ENCODE results near the gene SLC4A5.

SLC4A5 gene

DNA sequence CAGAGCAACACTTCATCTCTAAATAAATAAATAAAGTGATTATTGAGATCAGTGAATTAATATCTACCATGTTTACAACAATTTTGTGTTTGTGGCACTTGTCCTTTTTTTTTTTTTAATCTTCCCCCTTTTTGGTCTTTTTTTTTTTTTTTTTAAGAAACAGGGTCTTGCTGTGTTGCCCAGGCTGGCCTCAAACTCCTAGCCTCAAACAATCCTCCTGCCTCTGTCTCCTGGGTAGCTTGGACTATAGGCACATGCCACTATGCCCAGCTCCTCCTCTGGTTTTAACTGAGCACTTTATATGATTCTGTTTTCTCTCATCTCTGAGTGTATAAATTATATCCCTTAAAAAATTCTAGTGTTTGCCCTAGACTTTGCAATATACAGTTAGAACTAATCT lies 30.3 kb downstream of the SLC4A5 start:
- no peak for DNase-seq

DNA sequence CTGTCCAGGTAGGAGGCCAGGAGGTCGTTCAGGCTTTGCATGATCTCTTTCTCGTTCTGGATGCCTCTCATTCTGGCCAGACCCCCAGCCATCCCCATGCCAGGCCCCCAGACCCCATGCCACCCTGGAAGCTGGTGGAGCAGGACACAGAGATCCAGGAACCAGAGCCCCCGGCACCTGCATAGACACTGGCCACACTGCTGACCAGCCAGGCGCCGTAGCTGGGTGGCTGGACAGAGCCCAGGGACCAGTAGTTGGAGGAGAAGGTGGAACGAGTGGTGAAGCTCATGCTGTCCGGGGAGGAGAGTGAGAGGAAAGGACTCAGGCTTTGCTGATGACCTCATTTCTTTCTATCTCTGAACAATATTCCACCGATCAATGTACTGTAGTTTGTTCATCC lies 35.5 kb downstream of the SLC4A5 start:
- DNase-seq = no peak

DNA sequence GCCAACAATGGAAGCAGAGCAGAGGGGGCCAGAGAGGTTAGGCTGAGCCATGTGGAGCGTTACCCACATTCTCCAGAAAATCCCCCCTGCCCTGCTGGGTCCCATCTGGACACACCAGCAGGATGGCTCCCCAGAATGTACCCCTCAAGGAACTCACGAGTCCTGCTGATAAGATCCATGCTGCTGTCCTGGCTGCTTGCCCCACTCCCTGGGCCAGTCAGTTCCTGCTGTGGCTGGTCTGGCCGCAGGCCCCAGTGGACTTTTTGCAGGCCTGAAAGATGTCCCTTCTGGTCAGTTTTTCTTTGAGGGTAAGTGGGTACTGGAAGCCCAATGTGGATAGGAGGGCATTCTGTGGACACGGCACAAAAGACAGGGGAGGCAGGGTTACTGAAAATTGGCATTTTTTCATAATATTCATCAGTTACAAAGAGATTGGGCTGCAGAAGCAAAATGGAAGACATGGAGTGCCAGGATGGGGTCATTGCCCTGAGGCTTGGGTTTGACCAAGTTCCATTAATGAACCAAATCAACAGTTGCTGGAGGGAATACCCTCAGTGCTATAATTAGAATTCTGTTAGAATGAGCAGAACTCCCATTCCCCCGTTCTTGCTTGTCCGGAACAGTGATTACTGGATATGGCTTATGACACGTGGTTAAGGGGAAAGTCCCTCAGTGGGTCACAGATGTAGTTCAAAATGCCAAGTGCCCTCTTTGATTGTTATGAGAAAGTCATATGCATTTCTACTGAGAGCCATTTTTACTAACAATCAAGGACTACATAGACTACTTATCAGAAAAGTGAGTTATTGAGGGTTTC lies 38.7 kb downstream of the SLC4A5 start:
- no peak for DNase-seq

DNA sequence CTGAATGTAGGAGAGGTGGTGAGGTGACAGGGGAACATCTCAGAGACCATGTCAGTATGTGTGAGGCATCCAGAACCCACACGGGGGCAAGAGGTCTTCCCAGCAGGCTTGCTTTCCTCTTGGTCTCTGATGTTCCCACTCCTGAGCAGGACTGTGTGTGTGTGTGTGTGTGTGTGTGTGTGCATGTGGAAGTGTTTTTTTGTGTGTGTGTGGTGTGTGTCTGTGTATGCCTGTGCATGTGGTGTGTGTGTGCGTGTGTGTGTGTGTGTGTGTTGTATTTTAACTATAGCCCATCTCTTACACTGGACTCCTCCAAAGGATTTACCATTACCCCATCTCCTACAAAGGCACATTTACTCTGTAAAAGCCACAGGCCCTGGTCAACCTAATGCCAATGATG lies 40.4 kb downstream of the SLC4A5 start:
- DNase-seq = no peak

DNA sequence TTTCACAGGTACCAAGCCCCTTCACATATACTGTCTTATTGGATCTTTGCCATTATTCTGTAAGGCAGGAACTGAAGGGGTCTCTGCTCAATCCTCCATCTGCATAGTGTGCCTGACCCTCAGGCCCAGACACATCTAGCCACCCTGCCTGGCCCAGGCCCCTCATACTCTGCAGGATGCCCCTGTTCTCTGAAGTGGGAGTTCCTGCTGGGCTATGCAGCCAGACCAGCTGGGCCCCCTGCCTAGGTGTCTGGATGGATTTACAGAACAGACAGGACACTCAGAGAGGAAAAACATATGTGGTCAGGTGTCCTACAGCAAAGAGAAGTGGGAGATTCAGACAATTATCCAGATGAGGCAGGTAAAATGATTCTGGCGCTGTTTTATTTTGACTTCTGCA lies 42.0 kb downstream of the SLC4A5 start:
- DNase-seq = no peak

DNA sequence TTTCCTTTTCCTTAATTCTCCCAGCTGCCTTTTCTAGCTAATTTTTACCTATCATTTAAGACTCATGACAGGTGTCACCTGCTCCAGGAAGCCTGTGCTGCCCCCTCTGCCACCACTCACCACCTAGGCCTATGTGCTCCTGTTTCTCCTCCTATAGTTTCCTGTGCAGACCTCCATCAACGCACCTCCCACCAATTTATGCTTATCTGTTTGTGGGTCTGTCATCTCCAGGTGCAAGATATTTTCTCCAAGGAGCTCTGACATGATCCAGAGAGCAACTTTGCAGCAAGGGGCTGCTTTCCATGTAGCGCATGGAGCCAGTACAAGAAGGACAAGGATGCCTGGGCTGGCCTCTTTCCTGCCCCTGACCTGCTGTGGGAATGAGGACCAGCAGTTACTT lies 42.7 kb downstream of the SLC4A5 start:
- DNase-seq = no peak

DNA sequence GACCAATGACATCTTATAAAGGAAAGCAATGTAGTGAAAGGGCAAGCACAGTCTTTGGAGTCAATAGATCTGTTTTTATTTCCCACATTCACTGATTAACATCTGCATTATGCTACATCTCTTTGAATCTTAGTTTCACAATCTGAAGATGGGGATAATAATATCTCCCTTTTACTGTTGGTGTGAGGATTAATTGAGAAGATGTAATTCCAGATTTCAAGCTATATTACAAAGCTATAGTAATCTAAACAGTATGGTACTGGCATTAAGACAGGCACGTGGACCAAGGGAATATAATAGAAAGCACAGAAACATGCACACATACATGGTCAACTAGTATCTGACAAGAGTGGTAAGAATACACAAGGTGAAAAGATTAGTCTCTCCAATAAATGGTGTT lies 45.3 kb downstream of the SLC4A5 start:
- DNase-seq = no peak

DNA sequence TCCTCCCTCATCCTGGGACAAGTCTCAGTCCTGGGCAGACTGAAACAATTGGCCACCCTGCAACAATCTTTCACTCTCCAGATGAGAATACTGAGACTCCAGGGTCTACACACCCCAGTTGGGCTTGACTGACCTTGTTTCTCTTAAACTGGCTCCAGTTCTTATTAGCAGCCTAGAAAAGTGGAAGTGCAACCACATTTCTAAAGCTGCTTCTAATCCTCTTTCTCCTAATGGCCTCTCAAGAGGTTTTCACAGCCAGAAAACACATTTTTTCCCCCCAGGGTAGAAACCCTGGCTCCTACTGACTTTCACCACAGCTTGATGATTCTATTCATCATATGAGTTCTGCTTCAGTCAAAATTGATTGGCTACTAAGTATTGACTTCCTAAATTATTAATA lies 45.8 kb downstream of the SLC4A5 start:
- no peak for DNase-seq

DNA sequence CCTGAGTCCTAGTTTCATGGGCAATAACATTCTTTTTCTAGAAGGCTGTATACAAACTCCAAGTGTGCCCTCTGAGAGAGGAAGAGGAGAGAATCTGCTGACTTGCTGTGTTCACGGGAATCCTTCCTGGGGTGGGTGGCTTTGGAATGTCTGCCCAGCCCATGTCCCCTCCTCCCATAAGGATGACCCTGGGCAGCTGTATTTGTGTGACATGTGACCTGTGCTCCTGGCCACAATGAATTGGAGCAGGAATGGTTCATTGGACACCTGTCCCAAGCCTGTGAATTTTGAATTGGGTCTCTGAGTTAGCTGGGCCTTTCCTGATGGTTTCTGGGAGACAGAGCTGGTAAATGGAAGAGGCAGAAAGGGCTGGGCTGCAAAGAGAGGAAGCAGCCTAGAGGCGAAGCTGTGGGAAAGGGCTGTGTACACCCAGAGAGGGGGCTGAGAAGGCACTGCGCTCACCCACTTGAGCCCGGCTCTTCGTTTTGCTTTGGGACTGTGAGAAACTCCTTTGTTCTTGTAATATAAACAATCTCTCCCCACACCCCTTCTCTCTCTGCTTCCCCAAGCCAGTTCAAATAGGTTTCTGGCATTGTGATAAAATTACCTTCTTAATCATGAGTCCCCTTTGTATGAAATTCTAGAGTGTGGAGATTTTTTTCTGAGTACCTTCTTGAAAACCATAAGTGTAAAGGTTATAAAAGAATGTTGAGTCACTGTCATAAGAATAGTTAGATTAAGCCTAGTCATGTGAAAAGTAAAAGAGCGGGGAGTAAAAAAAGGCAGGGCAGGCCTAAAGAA lies 49.8 kb downstream of the SLC4A5 start:
- no peak for DNase-seq

DNA sequence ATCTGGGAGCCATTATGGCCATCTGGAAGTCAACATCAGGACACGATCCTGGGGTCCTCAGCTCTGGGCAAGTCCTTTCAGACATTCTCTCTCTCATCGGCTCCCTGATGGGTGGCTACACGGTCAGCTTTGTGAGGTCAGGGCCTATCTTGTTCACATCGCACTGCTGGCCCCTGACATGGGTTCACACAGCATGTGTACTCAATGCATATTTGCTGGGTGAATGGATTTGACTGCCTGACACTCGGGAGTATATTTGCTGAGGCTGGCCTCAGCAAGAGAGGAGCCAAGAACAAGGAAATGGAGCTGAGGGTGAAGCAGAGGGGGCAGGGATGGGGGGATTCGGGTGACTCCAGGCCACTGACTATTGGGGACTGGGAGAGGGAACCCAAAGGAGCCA lies 50.5 kb downstream of the SLC4A5 start:
- DNase-seq = no peak

DNA sequence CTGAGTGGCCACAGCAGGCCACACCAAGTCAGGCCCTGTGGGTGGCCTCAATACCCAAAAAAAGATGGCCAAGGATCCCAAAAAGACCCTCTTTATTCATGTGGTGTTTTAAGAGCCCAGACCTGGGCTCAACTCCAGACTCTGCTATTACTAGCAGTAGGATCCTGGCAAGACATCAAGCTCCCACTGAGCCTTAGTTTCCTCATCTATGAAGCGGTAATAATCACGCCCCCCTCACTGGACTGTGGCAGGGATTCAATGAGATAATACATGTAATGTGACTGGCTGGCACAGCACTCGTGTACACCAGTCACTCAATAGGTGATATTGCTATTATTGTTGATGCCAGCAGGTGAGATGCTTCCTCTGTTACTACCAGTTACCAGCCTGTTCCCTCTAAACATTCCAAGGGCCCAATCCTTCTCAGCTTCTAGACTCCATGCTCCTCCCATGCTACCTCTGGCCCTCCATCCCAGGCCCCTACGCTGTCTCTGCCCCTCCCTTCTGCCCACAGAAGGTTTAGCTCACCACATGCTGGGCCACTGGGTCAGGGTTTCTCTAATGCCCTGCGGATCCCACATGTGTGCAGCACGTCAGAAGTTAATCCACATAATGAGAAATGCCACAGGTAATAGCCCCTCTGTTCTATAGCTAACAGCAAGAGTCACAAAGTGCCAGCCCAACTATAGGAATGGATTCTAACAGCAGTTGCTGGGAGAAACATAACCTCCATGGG lies 51.2 kb downstream of the SLC4A5 start:
- DNase-seq = no peak

DNA sequence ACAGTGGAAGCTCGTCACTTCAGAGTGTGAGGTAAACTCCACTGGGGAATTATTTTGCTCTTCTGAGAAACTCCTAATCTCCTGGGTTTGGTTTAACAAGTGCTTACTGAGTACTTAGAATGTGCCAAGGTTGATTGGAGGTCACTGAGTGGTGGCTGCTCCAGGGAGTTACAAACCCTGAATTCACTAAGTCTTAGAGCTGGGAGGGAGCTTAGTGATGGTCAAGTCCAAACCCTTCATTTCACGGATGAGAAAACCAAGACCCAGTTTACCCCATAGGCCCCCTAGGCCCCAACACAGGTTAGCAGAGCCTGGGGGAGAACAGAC lies 52.0 kb downstream of the SLC4A5 start:
- DNase-seq = no peak

DNA sequence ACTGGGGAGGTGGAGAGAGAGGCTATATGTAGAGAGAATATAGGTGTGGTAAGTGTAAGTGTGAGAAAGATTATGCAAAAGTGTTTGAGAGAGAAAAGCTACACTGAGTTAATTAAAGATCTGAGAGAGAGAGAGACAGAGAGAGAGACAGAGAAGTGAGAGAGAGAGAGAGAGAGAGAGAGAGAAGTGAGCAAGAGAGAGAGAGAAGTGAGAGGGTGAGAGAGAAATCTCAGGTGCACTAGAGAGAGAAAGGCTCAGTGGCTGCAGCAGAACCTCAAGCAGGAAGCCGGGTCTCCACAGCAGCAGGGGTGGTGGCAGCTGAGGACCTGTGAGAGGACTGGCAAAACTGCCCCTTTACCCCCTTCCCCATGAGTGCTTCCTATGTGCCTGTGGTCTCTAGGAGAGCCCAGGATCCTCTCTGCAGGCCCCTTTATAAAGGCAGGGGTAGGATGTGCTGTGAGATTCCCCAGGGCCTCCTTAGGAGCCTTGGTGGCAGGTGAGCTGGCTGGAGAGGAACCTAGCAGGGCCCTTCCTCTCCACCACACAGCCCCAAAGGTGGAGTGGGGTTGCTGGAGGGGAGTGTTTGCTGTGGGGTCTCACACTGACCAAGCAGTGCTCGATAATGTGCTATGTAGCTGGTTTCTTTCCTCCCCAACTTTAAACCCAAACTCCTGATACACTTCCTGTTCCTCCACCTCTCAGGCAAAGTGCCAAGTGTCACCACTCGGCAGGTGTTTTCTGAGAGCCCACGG lies 52.6 kb downstream of the SLC4A5 start:
- no peak for DNase-seq

DNA sequence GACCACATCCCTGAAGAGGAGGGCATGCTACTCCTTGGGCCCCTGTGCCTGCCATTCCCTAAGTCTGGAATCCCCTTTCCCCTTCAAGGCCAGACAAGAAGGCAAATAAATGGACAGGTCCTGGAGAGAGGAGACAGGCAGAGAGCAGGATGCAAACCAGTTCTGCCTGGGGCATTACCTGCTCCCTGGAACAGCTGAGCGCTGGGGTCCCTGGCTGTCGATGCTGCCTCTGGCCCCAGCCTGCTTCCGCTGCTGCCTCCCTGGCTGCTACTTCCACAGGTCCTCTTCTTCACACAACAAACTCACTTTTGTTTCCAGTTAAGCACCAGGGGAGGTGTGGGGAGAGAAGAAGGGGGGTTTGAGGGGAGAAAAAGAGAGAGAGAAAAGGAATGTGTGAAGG lies 53.1 kb downstream of the SLC4A5 start:
- no peak for DNase-seq

DNA sequence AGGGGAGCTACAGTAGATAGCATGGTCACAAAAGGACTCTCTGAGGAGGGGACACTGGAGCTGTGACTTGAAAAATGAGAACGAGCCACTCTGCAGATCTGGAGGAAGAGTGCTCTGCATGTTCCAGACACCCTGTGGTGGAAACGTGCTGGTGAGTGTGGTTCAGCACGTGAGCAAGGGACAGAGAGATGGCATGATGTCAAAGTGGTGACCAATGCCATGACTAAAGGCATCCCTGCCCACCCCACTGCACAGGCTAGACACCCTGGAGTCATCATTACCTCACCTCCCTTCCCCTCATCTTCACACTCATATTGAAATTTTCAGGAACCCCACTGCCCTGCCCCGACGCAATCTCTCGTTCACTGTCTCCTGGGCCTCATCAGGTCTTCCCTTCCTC lies 56.5 kb downstream of the SLC4A5 start:
- no peak for DNase-seq

DNA sequence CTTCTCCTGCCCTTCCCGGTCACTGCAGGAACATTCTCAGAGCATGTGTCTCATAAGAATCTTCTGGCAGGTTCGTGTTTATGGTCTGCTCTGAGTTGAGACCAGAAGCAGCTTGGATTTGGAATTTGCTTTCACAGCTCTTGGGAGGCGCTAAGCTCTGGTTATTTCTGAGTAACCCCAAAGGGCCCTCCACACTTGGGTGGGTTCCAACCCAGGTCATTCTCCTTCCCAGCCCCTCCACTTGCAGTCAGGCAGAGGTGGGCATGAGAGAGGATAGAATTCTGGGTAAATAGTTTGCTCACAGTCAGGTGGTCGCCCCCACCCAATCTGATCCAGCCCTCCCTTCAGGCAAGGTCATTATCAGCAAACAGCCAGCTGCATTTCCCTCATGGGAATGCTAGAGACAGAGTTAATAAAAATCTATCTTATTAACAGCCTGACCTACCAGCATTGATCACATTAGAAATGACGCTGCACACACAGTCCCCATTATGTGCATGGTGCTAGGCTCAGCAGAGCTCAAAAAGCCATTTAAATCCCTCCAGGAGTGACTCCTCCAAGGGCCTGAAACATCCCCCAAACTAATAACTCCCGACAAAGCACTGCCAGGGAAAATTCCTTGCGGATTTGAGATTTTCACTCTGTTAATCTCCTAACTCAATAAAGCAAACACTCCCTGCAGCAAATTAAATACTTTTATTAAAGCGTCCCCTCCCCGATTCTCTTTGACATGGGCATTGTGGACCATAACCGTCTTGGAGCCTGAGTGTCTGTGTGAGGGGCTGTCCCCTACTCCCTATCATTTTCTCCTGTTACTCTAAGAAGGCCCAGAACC lies 61.9 kb downstream of the SLC4A5 start:
- DNase-seq = no peak

DNA sequence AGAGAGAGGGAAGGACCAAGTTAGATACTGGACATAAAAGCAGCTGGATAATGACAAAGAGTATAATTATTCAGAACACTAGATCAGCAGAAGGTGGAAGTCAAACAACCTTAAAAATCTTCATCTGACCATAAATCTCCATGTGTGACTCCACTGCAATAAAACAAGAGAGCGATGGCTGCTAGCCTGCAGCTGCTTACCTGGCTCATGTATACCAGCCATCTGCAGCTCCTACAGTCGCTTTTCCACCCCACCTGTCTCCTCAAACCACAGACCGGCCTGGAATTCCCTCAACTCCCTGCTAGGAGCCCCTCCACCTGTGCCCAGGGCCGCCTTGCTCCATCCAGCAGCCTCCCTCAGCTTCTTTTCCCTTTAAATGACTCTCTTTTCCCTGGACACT lies 64.5 kb downstream of the SLC4A5 start:
- no peak for DNase-seq

DNA sequence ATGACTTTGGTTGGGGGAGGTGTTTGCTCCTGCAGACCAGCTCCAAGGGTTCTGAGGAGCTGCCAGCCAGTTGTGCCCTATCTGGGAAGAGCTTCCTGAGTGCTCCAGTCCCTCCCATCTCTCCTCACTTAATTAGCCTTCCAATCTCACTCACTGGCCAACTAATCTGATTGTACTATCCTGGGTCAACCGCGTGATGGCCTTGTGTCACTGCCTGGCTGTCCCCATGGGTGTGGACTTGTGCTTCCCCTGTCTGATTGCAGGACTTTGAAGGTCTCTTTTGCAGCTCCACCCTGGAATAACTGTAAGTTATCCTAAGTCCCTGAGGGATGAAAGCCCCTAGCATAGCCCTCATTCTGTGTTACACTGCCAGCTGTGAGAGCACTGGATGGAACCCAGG lies 65.0 kb downstream of the SLC4A5 start:
- no peak for DNase-seq

DNA sequence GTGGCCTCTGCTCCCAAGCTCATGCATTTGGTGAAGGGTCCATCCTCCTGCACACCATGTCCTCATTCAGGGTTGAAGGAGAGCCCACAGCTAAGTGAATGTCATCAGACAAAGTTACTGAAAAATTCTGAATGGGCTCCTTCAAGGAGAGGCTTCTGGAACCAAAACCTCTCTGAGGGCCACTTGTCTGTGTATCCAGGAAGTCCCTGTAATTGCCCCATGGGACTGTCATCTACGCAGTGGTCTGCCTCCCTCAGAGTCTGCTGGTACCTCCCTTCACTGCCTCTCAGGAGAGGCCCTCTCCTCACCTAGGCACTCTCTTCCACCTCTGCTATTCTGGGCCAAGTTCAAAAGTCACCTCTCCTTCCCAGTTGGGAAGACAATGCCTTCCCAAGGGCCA lies 68.0 kb downstream of the SLC4A5 start:
- DNase-seq = no peak

DNA sequence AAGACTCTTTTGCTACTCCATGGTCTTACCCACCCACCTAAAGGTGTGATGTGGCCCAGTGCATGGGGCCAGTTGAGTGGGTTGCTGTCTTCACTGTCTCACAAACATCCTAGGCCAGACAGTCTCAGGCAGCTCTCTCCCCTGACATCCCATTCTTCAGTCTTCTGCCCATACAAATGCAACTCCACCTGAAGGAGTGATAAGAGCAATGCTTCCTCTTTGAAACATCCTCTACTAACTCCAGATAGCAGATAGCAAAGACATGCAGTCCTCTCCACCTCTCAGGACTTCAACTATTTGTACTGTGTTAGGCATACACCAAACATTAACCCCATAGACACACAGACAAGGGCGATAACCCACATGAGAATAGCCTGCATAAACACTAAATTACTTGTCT lies 73.5 kb downstream of the SLC4A5 start:
- DNase-seq = no peak

DNA sequence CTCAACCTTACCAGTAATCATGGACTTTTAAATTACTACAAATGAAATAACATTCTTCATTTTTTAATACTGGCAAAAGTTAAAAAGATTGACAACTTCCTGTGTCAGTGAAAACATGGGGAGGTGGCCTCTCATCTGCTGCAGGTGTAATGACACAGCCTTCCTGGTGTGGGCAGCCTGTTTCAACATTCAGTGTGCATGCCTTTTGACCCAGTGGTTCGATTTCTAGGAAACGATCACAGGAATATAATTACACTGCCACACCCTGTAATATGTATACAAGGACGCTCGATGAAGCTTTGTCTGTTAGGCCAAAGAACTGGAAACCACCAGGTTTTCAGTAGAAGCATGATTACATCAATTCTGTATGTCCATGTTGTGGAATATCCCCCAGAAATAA lies 76.1 kb downstream of the SLC4A5 start:
- DNase-seq = no peak

DNA sequence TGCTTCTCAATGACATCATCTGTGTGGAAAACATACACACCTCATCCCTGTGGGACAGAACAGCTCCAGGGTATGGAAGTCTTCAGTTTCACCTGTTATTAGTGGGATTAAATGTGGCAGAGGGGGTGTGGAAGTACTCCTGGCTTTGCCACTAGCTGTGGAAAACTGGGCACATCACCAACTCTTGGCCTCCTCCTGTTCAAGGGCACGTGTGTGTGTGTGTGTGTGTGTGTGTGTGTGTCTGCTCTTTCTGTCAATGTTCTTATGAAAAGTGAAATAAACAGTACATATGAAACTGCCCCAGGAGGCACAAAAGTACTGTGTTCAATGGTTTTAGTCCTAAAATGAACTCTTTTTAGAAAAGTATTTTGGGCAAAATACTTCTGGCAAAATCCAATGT lies 78.9 kb downstream of the SLC4A5 start:
- DNase-seq = no peak
